Activated naive CD4-positive, alpha-beta T cell treated with anti-CD3 and anti-CD28 coated beads, Interleukin-2, amount 10 ng/mL, durations not matched to agents 7 days and 5 days (primary cell): ENCODE measurements around the gene MRPL12.

Source experiments
- CTCF ChIA-PET: fragments of 350-600 bp; sonication (Branson Sonifier 250); formaldehyde crosslinking; loops from one replicate; lab custom pipeline; 2021; ENCODE audit warnings: antibody characterized with exemption; lab: Charles Lee
- DNase-seq: peaks from one replicate; pipeline ENCODE4 v3.0.0-alpha.2; 2020
- H3K27ac Mint-ChIP-seq: one replicate; pipeline ENCODE4 v1.8.0; 2021; ENCODE audit warnings: mild to moderate bottlenecking, moderate library complexity, mixed read lengths
- H3K27me3 Mint-ChIP-seq: one replicate; pipeline ENCODE4 v1.8.0; 2021; ENCODE audit warnings: mild to moderate bottlenecking, mixed read lengths
- H3K36me3 Mint-ChIP-seq: one replicate; pipeline ENCODE4 v1.8.0; 2021; ENCODE audit warnings: mixed read lengths
- H3K4me1 Mint-ChIP-seq: one replicate; pipeline ENCODE4 v1.8.0; 2021; ENCODE audit warnings: mixed read lengths
- H3K4me3 Mint-ChIP-seq: one replicate; pipeline ENCODE4 v1.8.0; 2021; ENCODE audit warnings: mild to moderate bottlenecking, moderate library complexity, mixed read lengths
- H3K9me3 Mint-ChIP-seq: one replicate; pipeline ENCODE4 v1.8.0; 2021; ENCODE audit warnings: mixed read lengths

The MRPL12 gene

GRCh38 chr17:81687770-81688541 is 15.2 kb upstream of the MRPL12 start:
- no peak for DNase-seq
- H3K9me3 Mint-ChIP-seq: no peaks in the 10 kb centered on the region
- peaks cover 54% of the 10 kb centered on the region for H3K36me3 Mint-ChIP-seq
- no peak overlapping the region for H3K4me3 Mint-ChIP-seq
- H3K27me3 Mint-ChIP-seq: peaks cover 4% of the 10 kb centered on the region
- H3K4me1 Mint-ChIP-seq: peaks cover 28% of the 10 kb centered on the region
- CTCF ChIA-PET: no interaction called here
- no peak overlapping the region for H3K27ac Mint-ChIP-seq

DNA sequence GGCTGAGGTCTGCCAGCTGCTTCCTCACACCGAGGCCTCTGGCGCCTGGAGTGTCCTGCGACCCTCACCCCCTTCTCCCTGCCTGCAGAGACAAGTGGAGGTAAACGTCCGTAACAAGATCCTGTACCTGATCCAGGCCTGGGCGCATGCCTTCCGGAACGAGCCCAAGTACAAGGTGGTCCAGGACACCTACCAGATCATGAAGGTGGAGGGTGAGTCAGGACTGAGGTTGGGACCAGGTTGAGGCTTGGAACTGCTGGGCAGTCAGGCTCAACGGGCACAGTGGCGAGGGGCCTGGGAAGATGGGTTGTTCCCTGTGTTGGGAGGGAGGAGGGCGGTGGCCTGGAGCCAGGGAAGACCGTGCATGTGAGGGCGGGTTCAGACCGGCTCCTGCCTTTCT is 14.6 kb upstream of the MRPL12 start:
- Mint-ChIP-seq H3K9me3 (no peaks in the 10 kb centered on the region), H3K27me3 (peaks cover 3% of the 10 kb centered on the region), H3K4me1 (peaks cover 26% of the 10 kb centered on the region), H3K27ac (no peak overlapping the region), H3K36me3 (peaks cover 54% of the 10 kb centered on the region), H3K4me3 (no peak overlapping the region)
- DNase-seq: no peak
- CTCF ChIA-PET: no interaction called here

GRCh38 chr17:81690066-81690465 is 13.1 kb upstream of the MRPL12 start:
- H3K9me3 Mint-ChIP-seq: no peaks in the 10 kb centered on the region
- H3K27ac Mint-ChIP-seq: no peak overlapping the region
- no peak for DNase-seq
- CTCF ChIA-PET: no interaction called here
- H3K4me1 Mint-ChIP-seq: peaks cover 16% of the 10 kb centered on the region
- H3K36me3 Mint-ChIP-seq: peaks cover 46% of the 10 kb centered on the region
- no peak overlapping the region for H3K4me3 Mint-ChIP-seq
- H3K27me3 Mint-ChIP-seq: no peaks in the 10 kb centered on the region

- no peak for DNase-seq
These were observed 12.6 kb upstream of the MRPL12 start for GRCh38 chr17:81690549-81690948.

DNA sequence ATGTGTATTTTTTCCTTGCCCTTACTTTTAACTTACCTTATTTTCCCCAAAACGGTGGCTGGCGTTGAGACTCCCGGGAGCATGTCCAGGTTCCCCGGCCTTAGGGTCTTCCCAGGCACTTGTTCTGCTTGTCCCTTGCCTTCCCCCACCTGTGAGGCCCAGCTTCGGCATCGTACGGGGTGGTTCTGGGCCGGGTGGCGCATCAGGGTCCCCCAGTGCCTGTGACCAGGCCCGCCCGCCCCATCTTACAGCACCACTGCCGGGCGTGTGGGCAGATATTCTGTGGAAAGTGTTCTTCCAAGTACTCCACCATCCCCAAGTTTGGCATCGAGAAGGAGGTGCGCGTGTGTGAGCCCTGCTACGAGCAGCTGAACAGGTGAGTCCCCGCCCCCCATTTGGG is 12.0 kb upstream of the MRPL12 start:
- Mint-ChIP-seq H3K4me1 (peaks cover 7% of the 10 kb centered on the region), H3K9me3 (no peaks in the 10 kb centered on the region), H3K27me3 (no peaks in the 10 kb centered on the region), H3K36me3 (peaks cover 41% of the 10 kb centered on the region), H3K4me3 (no peak overlapping the region), H3K27ac (no peak overlapping the region)
- CTCF ChIA-PET: no interaction called here
- DNase-seq: no peak

More at GRCh38 chr17:81690549-81690948, 12.6 kb upstream of the MRPL12 start:
- no peak overlapping the region for H3K4me3 Mint-ChIP-seq
- CTCF ChIA-PET: no interaction called here
- peaks cover 11% of the 10 kb centered on the region for H3K4me1 Mint-ChIP-seq
- peaks cover 45% of the 10 kb centered on the region for H3K36me3 Mint-ChIP-seq
- no peaks in the 10 kb centered on the region for H3K27me3 Mint-ChIP-seq
- no peak overlapping the region for H3K27ac Mint-ChIP-seq
- H3K9me3 Mint-ChIP-seq: no peaks in the 10 kb centered on the region

- Mint-ChIP-seq H3K27ac (no peak overlapping the region), H3K27me3 (no peaks in the 10 kb centered on the region), H3K4me1 (peaks cover 5% of the 10 kb centered on the region), H3K4me3 (no peak overlapping the region), H3K9me3 (no peaks in the 10 kb centered on the region), H3K36me3 (peaks cover 38% of the 10 kb centered on the region)
- CTCF ChIA-PET: no interaction called here
- no peak for DNase-seq
These were observed 11.6 kb upstream of the MRPL12 start for GRCh38 chr17:81691608-81692007.

DNA sequence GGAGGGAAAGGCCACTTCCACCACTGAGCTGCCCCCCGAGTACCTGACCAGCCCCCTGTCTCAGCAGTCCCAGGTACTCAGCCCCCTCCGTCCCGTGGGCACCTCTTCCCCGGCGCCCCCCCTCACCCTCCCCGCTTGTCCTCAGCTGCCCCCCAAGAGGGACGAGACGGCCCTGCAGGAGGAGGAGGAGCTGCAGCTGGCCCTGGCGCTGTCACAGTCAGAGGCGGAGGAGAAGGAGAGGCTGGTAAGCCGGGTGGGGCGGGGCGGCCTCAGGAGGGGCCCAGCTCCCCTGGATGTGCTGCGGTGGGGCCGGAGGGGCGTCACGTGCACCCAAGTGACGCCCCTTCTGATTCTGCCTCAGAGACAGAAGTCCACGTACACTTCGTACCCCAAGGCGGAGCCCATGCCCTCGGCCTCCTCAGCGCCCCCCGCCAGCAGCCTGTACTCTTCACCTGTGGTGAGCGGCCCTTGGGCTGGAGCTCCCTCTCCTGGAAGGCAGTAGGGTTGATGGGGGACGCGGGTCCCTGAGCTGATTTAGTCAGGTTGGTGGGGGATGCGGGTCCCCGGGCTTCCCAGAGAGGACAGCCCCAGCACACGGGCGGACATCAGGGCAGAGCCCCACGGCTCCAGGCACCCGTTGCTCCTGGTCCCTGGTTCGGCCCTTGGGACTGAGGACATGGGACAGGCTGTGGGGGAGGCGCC is 9.5 kb upstream of the MRPL12 start:
- Mint-ChIP-seq H3K9me3 (no peaks in the 10 kb centered on the region), H3K27me3 (no peaks in the 10 kb centered on the region), H3K4me3 (no peak overlapping the region), H3K4me1 (peaks cover 4% of the 10 kb centered on the region), H3K27ac (no peak overlapping the region), H3K36me3 (peaks cover 45% of the 10 kb centered on the region)
- CTCF ChIA-PET: no interaction called here
- no peak for DNase-seq

DNA sequence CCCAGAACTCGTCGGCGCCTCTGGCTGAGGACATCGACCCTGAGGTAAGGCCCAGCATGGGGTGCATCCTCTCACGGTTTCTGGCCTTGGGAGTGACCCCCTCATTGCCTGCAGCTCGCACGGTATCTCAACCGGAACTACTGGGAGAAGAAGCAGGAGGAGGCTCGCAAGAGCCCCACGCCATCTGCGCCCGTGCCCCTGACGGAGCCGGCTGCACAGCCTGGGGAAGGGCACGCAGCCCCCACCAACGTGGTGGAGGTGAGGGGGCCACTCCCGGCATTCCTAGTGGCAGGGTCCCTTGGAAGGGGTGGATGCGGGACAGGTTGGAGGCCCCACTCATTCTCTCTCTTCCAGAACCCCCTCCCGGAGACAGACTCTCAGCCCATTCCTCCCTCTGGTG is 8.4 kb upstream of the MRPL12 start:
- no peak overlapping the region for H3K4me3 Mint-ChIP-seq
- H3K9me3 Mint-ChIP-seq: no peaks in the 10 kb centered on the region
- H3K27me3 Mint-ChIP-seq: no peaks in the 10 kb centered on the region
- peaks cover 2% of the 10 kb centered on the region for H3K4me1 Mint-ChIP-seq
- CTCF ChIA-PET: interaction anchor here (1.3 kb wide), 1 partner anchor 19 kb away, joined by 4 read pairs; no protein-coding TSS in a partner anchor
- DNase-seq: no peak
- H3K36me3 Mint-ChIP-seq: peaks cover 42% of the 10 kb centered on the region
- no peak overlapping the region for H3K27ac Mint-ChIP-seq

GRCh38 chr17:81695211-81695610 is 8.0 kb upstream of the MRPL12 start:
- no peaks in the 10 kb centered on the region for H3K9me3 Mint-ChIP-seq
- H3K4me1 Mint-ChIP-seq: peaks cover 2% of the 10 kb centered on the region
- H3K4me3 Mint-ChIP-seq: no peak overlapping the region
- peaks cover 38% of the 10 kb centered on the region for H3K36me3 Mint-ChIP-seq
- CTCF ChIA-PET: interaction anchor here (1.3 kb wide), 1 partner anchor 20 kb away, joined by 4 read pairs; no protein-coding TSS in a partner anchor
- H3K27ac Mint-ChIP-seq: no peak overlapping the region
- H3K27me3 Mint-ChIP-seq: no peaks in the 10 kb centered on the region
- no peak for DNase-seq

GRCh38 chr17:81695801-81696200 is 7.4 kb upstream of the MRPL12 start:
- Mint-ChIP-seq H3K4me1 (peaks cover 5% of the 10 kb centered on the region), H3K4me3 (no peak overlapping the region), H3K36me3 (peaks cover 40% of the 10 kb centered on the region), H3K27ac (no peak overlapping the region), H3K27me3 (no peaks in the 10 kb centered on the region), H3K9me3 (no peaks in the 10 kb centered on the region)
- CTCF ChIA-PET: interaction anchor here (1.3 kb wide), 1 partner anchor 20 kb away, joined by 4 read pairs; no protein-coding TSS in a partner anchor
- DNase-seq: no peak

DNA sequence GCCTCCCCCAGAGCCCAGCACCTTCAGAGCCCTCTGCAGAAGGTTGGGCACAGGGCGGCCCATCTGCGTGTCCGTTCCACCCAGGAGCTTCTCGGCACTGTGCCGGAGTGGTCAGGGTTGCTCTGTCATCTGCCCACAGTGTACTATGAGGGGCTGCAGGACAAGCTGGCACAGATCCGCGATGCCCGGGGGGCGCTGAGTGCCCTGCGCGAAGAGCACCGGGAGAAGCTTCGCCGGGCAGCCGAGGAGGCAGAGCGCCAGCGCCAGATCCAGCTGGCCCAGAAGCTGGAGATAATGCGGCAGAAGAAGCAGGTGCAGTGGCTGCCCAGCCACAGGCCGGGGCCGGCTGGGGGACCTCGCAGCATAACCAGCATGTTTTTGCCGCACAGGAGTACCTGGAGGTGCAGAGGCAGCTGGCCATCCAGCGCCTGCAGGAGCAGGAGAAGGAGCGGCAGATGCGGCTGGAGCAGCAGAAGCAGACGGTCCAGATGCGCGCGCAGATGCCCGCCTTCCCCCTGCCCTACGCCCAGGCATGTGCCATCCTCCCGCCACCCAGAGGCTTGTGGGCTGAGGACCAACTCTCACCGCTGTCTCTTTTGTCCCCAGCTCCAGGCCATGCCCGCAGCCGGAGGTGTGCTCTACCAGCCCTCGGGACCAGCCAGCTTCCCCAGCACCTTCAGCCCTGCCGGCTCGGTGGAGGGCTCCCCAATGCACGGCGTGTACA is 6.8 kb upstream of the MRPL12 start:
- no peak overlapping the region for H3K4me3 Mint-ChIP-seq
- peaks cover 11% of the 10 kb centered on the region for H3K4me1 Mint-ChIP-seq
- H3K36me3 Mint-ChIP-seq: peaks cover 38% of the 10 kb centered on the region
- no peak overlapping the region for H3K27ac Mint-ChIP-seq
- no peaks in the 10 kb centered on the region for H3K27me3 Mint-ChIP-seq
- no peaks in the 10 kb centered on the region for H3K9me3 Mint-ChIP-seq
- CTCF ChIA-PET: no interaction called here
- no peak for DNase-seq

DNA sequence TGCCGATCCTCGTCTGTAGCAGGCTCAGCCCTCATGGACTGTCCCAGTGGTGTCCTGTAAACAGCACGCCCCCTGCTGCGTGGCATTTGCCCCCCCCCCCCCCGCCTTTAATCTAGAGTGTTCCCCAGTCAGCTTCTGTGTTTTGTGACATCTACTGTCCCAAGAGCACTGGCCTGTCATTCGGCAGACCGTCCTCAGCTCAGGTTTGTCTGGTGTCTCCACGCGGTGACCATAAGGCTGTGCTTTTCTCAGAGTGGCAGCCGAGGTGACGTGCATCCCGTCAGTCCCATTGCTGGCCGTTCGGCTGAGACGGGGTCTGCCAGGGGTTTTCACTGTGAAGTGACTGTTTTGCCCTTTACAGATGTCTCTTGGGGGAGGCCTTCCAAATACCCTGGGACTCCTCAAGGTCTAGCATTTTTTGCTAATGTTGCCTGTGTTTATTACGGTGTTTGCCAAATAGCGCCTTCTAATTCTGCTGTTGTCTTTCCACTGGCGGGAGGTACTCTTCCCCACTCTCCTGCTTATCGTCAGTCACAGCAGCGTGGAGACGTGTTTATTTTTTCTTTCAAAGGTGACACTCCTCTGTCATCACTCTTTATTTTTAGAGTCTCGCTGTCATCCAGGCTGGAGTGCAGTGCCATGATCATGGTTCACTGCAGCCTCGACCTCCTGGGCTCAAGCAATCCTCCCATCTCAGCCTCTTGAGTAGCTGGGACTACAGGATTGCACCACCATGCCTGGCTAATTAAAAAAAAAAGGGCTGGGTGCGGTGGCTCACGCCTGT is 5.7 kb upstream of the MRPL12 start:
- CTCF ChIA-PET: interaction anchor here (1.5 kb wide), 1 partner anchor 14 kb away, joined by 3 read pairs; the partner anchor contains the start of genes ARL16 and HGS
- peaks cover 21% of the 10 kb centered on the region for H3K4me1 Mint-ChIP-seq
- no peaks in the 10 kb centered on the region for H3K27me3 Mint-ChIP-seq
- H3K36me3 Mint-ChIP-seq: peaks cover 41% of the 10 kb centered on the region
- H3K4me3 Mint-ChIP-seq: no peak overlapping the region
- DNase-seq: no peak
- H3K9me3 Mint-ChIP-seq: no peaks in the 10 kb centered on the region
- peak overlapping the region; percentile 2 for H3K27ac Mint-ChIP-seq

DNA sequence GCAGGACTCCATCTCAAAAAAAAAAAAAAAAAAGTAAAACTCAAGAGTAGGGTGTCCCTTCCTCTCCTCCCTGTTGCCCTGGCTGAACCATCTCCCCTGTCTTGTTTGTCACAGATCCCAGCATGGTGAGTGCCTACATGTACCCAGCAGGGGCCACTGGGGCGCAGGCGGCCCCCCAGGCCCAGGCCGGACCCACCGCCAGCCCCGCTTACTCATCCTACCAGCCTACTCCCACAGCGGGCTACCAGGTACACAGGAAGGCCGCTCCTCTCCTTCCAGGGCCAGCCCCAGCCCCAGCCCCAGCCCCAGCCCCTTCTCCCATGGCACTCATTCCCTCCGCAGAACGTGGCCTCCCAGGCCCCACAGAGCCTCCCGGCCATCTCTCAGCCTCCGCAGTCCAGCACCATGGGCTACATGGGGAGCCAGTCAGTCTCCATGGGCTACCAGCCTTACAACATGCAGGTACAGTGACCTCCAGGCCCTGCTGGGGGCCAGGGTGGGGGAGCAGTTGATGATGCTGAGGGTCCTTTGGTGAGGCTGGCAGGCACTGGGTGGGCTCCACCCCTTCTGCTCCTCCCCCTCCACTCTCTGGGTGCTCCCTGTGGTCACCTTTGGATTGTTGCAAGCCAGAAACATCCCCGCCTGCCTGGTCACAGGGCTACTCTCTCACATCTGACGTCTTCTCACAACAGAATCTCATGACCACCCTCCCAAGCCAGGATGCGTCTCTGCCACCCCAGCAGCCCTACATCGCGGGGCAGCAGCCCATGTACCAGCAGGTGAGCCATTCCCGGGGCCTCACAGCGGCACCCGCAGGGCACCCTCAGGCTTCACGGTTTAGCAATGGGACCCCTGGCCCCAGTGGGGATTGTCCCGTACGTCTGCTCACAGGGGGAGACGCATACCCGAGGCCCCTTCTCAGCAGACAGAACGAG is 2.5 kb upstream of the MRPL12 start:
- Mint-ChIP-seq H3K9me3 (no peaks in the 10 kb centered on the region), H3K27ac (no peak overlapping the region), H3K36me3 (peaks cover 53% of the 10 kb centered on the region), H3K4me3 (peak overlapping the region; percentile 86), H3K27me3 (no peaks in the 10 kb centered on the region), H3K4me1 (peaks cover 35% of the 10 kb centered on the region)
- DNase-seq: no peak
- CTCF ChIA-PET: no interaction called here
